Right renal cortex interstitium (tissue), 3 donors: ENCODE measurements around the gene RPL38. TPM values are rescaled to one million over a fixed set of nuclear protein-coding genes. Genes with fewer than 3 reads are reported as not detected.
A peak's percentile ranks its signal among the peaks of the same experiment; 100 is the strongest.

ENCODE experiments used
- DNase-seq, 3 donors: peaks; one replicate each; pipeline ENCODE4 v3.0.0-alpha.2; 2013; ENCODE audit warnings: low read depth in 3 of 3, low spot score in 2 of 3
- polyA plus RNA-seq, 3 donors: library from polyadenylated mRNA; unstranded; fragments of 120-200 nt; gene quantifications; one replicate each; pipeline ENCODE4 v1.2.1, GENCODE V29; 2013; ENCODE audit not compliant: insufficient read length in 3 of 3

Gene RPL38
- polyA plus RNA-seq, result 1,000 to 10,000 TPM; 1,167 to 1,218 (median 1,204) TPM

DNA sequence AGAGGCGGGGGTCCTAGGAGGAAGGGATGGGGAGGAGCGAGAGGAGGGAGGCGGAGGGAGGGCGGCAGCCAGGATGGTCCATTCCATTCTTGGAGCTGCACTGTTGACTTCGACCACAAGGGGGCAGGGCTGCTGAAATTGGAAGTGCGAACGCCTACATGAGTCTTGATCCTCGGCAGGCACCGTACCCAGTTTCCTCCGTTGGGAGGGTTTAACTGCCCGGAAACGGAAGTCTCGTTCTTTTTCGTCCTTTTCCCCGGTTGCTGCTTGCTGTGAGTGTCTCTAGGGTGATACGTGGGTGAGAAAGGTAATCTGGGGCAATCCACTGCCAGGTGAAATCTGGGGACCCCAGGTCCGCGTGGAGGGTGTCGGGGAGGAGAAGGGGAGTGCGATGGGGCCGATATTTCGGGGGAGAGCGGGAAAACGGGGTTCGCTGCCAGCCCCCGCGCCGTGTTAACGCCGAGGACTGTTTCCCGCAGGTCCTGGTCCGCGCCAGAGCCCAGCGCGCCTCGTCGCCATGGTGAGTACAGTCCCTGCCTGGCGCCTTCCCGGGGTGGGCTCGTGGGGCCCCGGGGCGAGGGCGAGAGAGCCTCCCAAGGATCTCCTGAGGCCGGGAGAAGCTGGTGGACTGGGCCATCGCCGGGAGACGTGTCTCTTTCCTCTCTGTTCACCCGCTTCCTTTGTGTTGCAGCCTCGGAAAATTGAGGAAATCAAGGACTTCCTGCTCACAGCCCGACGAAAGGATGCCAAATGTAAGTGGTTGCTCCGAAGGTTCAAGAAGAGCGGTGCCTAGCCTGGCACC, at the start of gene RPL38:
RPL38 (plus strand) TSS at position 240 of the 802 bp plus-strand sequence; CDS start at position 518, 278 bp downstream.
- peak; percentile 97 to 98 (median 98) for DNase-seq

DNA sequence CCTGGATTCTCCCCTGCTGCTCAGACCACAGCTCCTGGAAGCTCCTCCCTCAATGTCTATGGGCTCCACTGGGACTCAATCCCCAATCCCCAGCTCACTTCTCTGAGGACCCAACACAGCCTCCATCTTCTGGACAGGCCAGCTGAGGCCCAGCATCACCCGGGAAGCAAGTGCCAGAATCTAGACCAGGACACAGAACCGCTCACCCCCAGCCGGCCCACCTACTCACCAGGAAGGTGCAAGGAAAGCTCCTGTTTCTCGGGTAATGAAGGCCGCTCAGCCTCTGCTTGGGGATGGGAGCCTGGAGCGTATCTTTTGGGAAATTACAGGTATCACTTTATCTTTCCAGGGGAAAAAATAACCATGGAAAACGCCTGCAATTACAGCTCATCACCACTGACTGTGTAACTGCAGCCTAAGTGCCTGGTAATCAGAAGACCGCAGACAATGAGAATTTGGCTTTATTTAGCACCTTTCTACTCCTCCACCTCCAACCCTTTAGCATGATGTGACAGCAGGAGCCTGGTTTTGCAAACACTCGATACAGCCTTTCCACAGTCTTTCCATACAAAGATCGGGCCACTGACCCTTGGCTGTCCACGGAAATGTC, 49.6 kb upstream of the RPL38 start:
- no peak for DNase-seq

DNA sequence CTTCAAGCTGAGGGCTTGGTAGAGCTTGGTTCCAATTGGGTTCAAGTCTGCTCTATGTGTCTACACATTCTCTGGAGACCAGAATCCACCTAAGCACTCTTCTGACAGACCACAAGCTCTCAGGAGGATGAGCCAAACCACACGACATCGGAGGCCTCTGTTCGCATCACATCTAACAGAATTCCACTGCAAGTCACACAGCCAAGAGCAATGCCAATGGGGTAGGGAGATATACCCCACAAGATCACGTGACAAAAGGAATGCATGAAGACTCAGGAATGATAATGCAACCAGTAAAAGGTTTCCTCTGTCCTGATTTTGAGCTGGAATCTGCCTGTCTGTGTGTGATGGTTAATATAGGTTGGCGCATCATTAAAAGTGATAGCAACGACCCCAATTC, 46.6 kb upstream of the RPL38 start:
- no peak for DNase-seq

DNA sequence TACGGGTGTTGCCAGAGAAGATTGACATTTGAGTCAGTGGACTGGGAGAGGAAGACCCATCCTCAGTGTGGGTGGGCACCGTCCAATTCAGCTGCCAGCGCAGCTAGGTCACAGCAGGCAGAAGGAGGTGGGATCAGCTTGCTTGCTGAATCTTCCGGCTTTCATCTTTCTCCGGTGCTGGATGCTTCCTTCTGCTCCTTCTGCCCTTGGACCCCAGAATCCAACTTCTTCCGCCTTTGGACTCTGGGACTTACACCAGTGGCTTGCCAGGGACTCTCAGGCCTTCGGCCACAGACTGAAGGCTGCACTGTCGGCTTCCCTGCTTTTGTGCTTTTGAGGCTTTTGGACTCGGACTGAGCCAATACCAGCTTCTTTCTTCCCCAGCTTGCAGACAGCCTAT, 46.1 kb upstream of the RPL38 start:
- no peak for DNase-seq

DNA sequence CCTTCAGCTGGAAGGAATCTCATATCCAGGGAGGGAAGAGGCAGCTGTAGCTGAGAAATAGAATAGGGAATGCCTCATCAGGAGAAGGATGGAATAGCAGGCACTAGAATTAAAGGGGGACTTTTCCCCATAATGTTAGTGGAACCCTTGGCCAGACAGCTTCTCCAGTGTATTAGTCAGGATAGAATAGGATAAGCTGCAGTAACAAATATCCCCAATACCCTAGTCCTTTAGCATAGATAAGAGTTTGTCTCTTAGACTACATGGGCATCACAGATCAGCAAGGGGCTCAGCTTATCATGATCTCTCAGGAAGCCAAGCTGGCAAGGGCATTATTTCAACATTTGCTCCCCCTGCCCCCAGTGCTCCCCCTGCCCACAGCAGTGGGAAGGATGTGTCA, 44.7 kb upstream of the RPL38 start:
- no peak for DNase-seq

DNA sequence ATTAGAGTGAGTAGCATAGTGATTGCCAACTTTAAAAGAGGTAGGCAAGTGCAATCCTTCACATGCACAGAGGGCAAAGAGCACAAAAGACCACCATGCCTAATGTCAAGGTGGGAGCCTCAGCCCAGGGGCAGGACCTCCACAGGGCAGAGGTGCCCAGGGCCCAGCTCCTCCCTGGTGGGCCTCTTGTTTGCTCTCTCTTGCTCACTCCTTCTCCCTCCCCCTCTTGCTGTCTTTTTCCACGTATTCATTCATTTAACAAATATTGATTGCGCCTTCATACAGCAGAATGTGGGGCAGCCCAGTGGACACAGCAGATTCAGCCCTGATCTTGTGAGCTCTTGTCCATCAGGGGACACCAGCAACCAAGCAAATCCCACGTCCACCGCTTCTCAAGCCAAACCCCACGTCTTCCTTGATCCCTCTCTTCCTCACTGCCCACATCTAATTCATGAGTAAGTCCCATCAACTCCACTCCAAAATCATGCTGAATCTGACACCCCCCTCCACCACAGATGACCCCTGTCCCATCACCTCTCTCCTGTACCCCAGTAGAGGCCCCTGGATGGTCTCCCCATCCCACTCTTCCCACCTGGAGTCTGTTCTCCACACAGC, 44.1 kb upstream of the RPL38 start:
- DNase-seq, result no peak

DNA sequence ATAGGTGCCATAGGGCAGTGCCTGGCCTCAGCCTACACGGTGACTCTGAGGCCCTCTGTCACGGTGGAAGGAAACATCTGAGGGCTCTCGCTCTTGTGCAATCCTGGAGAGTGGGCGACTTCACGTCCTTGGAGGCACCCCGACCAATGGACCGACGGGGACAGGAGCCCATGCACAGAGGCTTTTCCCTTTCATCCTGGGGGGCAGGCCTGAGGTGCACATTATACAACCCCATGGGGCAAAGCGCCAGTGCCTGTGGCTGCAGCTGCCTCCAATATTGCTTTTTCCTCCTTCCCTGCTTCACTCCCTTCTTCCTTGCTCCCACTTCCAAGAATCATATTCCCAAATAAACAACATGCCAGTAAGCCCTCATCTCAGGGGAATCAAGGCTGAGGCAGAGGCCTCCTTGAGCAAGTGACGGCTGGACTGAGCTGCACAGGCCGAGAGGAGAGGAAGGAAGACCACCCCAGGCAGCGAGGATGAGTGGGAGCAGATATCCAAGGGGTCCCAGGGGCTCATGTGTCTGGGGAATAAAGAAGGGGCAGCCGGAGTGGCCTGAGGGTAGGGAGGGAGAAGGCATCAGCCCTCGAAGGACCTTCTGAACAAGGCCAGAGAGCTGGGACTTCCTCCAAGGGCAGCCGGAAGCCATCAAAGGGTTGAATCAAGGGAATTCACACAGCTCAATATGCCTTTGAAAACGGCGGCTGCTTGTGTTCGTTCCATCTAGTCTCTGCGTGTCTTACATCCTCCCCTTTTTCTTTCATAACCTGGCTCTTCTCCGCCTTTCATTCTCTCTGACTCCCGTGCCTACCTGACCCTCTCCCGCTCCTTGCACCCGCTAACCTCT, 42.6 kb upstream of the RPL38 start:
- no peak for DNase-seq

DNA sequence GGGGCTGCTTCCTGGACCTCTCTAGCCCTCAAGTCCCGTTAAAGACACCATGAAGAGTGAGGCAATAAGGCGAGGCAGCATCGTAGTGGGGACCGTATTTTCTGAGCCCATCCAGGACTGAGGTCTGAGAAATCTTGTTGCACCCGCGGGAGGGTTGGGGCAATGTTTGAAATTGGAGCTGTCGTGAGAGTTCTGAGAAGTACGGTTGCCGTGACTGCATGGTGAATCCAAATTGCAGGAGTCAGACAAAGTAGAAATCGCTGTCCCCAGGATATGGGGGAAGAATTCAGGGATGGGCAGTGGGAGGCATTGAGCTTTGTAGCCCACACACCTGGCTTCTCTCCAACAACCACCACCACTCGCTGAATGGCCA, 42.0 kb upstream of the RPL38 start:
- no peak for DNase-seq

DNA sequence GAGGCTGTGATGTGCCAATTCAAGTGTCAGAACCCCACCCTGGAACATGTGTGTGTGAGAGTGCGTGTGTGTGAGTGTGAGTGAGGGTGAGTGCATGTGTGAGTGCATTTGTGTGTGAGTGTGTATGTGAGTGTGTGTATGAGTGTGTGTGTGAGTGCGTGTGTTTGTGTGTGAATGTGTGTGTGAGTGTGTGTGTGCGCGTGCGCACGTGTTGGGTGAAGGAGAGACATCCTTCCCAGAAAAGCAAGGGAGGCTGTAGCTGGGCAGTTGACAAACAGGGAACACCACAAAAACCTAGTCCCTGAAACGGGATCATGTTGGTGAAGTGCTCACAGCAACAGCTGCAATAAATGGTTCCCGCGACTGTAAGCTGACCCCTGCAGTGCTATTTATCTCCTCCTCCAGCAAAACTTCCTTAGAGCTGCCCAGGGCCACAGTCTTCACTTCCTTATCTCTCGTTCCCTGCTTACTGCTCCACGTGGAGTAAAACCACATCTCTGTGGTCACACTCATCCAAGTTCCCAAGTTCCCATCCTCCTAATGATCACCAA, 40.1 kb upstream of the RPL38 start:
- no peak for DNase-seq

DNA sequence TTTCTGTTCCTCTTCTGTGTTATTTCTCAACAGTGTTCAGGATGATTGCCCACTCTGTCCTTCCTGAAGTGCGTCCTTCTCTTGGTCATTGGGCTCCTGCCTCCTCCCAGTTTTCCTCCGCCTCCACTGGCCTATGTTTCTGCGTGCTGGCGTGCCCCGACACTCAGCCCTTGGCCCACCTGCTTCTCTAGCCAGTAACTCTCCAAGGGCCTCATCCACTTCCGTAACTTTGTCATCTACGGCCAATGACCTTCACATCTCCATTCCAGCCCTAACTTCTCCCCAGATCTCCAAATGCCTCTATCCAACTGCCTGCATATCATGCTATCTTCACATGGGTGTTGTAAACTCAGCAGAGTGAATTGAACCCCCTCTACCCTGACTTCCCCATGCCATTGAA, 39.6 kb upstream of the RPL38 start:
- DNase-seq, result no peak

DNA sequence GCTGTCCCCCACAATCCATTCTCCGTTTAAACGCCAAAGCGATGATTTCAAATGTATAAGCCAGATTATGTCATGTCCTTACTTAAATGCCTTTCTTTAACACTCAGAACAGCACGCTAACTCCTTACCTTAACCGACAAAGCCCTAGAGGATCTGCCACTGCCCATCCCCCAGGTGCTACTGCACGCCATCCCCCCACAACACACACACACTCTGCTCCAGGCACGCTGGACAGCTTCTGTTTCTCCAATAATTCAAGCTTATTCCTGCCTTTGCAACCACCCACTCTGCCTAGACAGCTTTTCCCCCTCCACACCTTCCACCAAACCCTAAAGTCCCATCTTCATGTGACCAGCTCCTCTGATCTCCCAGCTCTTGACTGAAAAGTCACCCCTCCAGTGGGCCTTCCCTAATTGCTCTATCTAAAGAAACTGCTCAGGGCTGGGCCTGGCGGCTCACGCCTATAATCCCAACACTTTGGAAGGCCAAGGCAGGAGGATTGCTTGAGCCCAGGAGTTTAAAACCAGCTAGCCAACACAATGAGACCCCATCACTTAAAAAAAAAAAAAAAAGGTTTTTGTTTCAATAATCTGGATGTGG, 38.9 kb upstream of the RPL38 start:
- no peak for DNase-seq

DNA sequence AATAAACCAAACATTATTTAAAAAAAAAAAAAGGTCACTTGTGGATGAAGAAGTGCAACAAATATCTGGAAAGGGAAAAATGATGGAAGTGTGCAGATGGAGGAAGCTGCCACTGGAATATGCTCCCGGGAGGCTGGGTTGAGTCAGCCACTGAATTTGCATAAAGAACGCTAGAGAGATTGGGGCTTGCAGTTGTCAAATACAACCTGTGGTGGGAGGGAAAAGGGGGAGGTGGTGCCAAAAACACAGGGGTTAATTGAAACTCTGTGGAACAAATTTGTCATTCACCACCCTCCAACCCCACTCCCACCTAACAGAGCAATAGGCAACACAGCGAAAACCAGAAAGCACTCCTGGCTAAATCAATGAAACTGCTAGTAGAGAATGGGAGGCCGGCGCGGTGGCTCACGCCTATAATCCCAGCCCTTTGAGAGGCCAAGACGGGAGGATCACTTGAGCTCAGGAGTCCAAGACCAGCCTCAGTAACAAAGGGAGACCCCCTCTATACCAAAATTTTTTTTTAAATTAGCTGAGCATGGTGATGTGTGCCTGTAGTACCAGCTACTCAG, 37.6 kb upstream of the RPL38 start:
- DNase-seq, result no peak

DNA sequence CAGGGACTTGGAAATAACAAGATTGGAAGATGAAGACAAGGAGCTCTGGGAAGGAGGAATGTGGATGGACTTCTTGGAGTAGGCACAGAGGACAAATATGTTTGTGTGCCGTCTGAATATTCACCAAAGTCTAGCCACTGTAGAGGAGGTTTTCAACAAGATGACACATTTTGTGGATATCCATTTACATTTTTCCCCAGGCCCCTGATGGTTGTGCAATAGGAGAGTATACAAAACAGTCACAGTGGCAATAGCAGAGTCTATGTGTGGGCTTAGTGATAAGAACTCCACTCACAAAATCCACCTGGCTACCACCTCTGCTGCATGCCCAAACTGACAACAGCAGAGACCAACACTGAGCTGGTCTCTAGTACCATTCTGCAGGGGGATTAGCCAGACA, 32.6 kb upstream of the RPL38 start:
- no peak for DNase-seq

DNA sequence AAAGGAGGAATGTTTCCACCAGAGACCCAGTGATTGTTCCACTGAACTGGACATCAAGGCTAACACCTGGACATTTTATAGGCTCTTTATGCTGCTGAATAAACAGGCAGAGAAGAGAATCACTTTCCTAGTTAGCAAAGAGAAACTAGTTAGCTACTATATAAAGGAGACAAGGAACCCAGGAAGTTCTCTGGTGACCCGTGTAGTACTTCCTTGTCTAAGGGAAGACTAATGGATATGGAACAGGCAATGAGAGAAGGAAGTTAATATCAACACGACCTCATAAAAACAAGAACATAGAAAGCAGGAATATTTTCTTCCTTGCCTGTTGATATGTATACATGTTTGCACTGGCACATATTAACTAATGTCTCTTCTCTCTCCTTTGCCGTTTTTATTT, 30.8 kb upstream of the RPL38 start:
- no peak for DNase-seq

DNA sequence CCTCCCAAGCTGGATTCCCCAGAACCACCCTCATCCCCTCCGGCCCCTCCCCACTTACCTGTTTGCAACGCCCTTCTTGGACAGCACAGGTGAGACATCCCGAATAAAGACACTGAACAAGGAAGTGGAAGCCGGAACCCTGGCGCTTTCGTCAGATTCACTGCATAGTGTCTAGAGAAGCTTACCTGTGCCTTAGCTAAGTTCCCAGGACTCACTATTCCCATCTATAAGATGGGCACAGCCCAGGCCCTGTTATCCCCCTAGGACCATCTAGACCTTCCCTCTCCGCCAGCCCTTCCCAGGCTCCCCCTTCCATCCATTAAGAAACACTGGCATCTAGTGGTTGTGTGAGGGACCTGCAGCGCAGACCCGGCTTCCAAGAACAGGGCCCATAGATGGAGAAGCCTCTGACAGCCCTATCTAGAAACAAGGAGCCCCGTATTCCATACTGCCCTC, 26.9 kb upstream of the RPL38 start:
- peak in 1 of 3 donors; percentile 40 for DNase-seq

DNA sequence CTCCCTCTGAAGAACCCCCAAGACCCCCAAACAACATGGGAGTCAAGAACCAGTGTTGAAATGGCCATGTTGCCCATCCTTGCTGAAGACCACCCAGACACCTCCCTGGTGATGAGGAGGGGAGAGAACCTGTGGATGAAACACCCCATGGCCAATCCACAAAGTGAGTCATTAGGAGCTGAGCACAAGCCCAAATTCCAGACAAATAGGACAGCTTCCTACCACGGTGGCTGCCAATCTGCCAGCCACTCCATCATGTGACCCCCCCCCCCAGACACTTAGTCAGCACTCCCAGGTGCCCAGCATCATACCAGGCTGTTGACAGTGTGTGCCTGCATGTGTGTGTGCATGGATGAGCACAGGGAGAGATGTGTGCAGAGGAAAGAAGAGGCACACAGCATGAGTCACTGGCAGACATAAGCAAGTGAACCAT, 26.4 kb upstream of the RPL38 start:
- no peak for DNase-seq

DNA sequence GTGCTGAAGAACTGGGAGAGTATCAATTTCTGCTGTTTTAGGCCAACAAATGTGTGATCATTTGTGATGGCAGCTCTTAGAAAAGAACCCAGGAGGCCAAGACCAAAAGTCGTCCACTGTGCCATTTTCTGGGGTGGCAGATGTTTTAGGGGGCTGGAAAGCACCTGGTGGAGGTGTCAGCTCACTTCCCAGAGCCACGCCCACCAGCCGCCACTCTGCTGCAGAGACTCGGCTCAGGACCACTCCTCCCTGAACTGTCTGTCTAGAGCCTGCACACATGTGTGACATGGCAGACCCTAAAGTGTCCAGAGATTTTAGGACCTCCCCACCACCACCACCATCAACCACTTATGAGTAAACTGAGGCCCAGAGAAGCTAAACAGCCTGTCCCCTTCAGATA, 23.9 kb upstream of the RPL38 start:
- no peak for DNase-seq

DNA sequence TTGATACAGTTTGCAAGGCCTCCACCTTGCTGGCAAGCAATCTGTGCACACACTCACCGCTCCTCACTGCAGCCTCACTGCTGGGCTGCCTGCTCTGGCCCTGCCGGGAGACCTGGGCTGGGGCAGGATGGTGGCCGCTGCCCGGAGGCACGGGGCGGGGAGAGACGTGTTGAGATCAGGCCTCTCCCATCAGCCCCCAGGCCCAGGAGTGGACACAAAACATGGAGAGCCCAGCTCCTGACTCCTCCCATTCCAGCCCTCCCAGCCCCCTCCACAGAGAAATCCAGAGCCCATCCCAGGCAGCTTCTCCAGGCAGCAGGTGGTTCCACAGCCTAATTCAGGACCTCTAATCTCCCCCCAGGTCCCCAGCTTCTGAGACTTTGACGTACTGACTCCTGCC, 23.1 kb upstream of the RPL38 start:
- DNase-seq, result no peak

DNA sequence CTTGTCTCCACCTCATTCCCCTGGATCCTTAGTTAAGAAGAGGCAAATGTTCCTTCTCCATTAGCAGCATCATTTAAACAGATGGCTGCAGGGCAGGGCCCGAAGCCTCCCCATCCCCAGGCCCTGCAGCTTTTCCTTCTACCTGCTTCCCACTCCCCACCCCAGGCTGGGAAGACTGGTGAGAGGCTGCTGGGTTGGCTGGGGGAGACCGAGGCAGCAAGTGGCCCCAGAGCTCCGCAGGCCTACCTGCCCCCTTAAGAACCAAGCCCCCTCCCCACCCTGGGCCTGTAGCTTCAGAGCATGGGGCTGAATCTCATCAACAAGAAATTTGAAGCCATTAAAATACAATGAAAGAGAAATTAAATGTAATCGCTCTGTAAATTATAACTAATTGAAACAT, 22.1 kb upstream of the RPL38 start:
- no peak for DNase-seq
